Endothelial cell of umbilical vein (primary cell): ENCODE results near the gene ARHGAP15.

Source experiments
- CTCF ChIP-seq, 2 donors: IDR thresholded peaks; 1 replicate in 1 of 2; 2 replicates in 1 of 2; pipeline ENCODE4 v1.5.1; 2011; ENCODE audit warnings: low read length in 2 of 2, mild to moderate bottlenecking in 2 of 2, moderate library complexity in 2 of 2, control low read depth in 1 of 2, inconsistent platforms in 1 of 2, low read depth in 1 of 2; ENCODE audit not compliant: insufficient read depth in 1 of 2; ENCODE audit errors: extremely low read depth in 1 of 2
- EZH2 ChIP-seq: IDR thresholded peaks from 2 replicates; pipeline ENCODE4 v1.6.1; 2012; ENCODE audit warnings: borderline replicate concordance, low read depth, mild to moderate bottlenecking, moderate library complexity, low read length, inconsistent platforms; ENCODE audit not compliant: severe bottlenecking
- MAX ChIP-seq: IDR thresholded peaks from 2 replicates; pipeline ENCODE4 v1.6.1; 2011; ENCODE audit not compliant: insufficient read depth, insufficient read length
- POLR2A ChIP-seq: IDR thresholded peaks from 2 replicates; pipeline ENCODE4 v1.6.1; 2012; ENCODE audit warnings: low read depth, mild to moderate bottlenecking, control low read depth, low read length
- POLR2AphosphoS5 ChIP-seq: IDR thresholded peaks from 2 replicates; pipeline ENCODE4 v1.6.1; 2012; ENCODE audit warnings: low read depth, mild to moderate bottlenecking, control low read depth, low read length, moderate library complexity; ENCODE audit not compliant: insufficient read depth

- TF ChIP-seq CTCF (IDR thresholded peaks at IDR 0.05; ENCODE audit: extremely low read depth in 1 of 2, insufficient read depth in 1 of 2, low read depth in 1 of 2, low read length in 2 of 2) (no peak), MAX (no peak), EZH2 (no peak), POLR2AphosphoS5 (no peak), POLR2A (no peak)
These were observed 254.9 kb downstream of the ARHGAP15 start for GRCh38 chr2:143384111-143384510.
